H9 (cell line): ENCODE data around the gene RPS27L. TPM values are rescaled to one million over a fixed set of nuclear protein-coding genes. Genes with fewer than 3 reads are reported as not detected.

ENCODE experiments used
- DNase-seq: peaks from one replicate; pipeline ENCODE4 v3.0.0-alpha.2; 2017
- H2AFZ ChIP-seq: one replicate; pipeline ENCODE4 v1.6.1; 2013; ENCODE audit warnings: mild to moderate bottlenecking, low read length, control low read depth, moderate library complexity
- H2AK5ac ChIP-seq: 2 replicates; pipeline ENCODE4 v1.6.1; 2013; ENCODE audit warnings: low read length, control low read depth, mixed read lengths; ENCODE audit not compliant: insufficient read length
- H2BK120ac ChIP-seq: one replicate; pipeline ENCODE4 v1.6.1; 2013; ENCODE audit warnings: low read depth, mild to moderate bottlenecking, low read length, control low read depth, inconsistent platforms; ENCODE audit not compliant: poor library complexity, severe bottlenecking
- H2BK12ac ChIP-seq: 2 replicates; pipeline ENCODE4 v1.6.1; 2013; ENCODE audit warnings: low read length, control low read depth, mixed read lengths, low read depth; ENCODE audit not compliant: insufficient read length
- H2BK15ac ChIP-seq: 2 replicates; pipeline ENCODE4 v1.6.1; 2013; ENCODE audit warnings: low read depth, low read length, control low read depth
- H2BK20ac ChIP-seq: one replicate; pipeline ENCODE4 v1.6.1; 2013; ENCODE audit warnings: low read depth, mild to moderate bottlenecking, low read length, control low read depth, inconsistent platforms; ENCODE audit not compliant: poor library complexity, severe bottlenecking
- H2BK5ac ChIP-seq: 2 replicates; pipeline ENCODE4 v1.6.1; 2013; ENCODE audit warnings: low read length, control low read depth, mixed read lengths; ENCODE audit not compliant: insufficient read length
- H3K14ac ChIP-seq: 2 replicates; pipeline ENCODE4 v1.6.1; 2013; ENCODE audit warnings: low read length, control low read depth; ENCODE audit not compliant: insufficient read depth
- H3K18ac ChIP-seq: 2 replicates; pipeline ENCODE4 v1.6.1; 2013; ENCODE audit warnings: low read depth, mild to moderate bottlenecking, mixed read lengths, low read length, control low read depth; ENCODE audit not compliant: insufficient read length
- H3K23ac ChIP-seq: 2 replicates; pipeline ENCODE4 v1.6.1; 2013; ENCODE audit warnings: low read length, control low read depth, mixed read lengths, low read depth; ENCODE audit not compliant: insufficient read length
- H3K23me2 ChIP-seq: 2 replicates; pipeline ENCODE4 v1.6.1; 2013; ENCODE audit warnings: low read depth, mild to moderate bottlenecking, mixed read lengths, low read length, control low read depth; ENCODE audit not compliant: insufficient read length, poor library complexity, severe bottlenecking
- H3K27ac ChIP-seq: 2 replicates; pipeline ENCODE4 v1.5.1; 2013; ENCODE audit warnings: low read length, control low read depth, mixed read lengths, low read depth; ENCODE audit not compliant: insufficient read length
- H3K27me3 ChIP-seq: 2 replicates; pipeline ENCODE4 v1.6.1; 2013; ENCODE audit warnings: low read length, control low read depth, inconsistent platforms; ENCODE audit not compliant: insufficient read depth
- H3K4ac ChIP-seq: 2 replicates; pipeline ENCODE4 v1.6.1; 2013; ENCODE audit warnings: low read depth, mild to moderate bottlenecking, control low read depth, inconsistent platforms, low read length, moderate library complexity
- H3K4me1 ChIP-seq: 2 replicates; pipeline ENCODE4 v1.6.1; 2013; ENCODE audit warnings: low read length, control low read depth, inconsistent platforms; ENCODE audit not compliant: insufficient read depth
- H3K4me2 ChIP-seq: 2 replicates; pipeline ENCODE4 v1.6.1; 2013; ENCODE audit warnings: low read length, control low read depth, mixed read lengths; ENCODE audit not compliant: insufficient read length, insufficient read depth
- H3K56ac ChIP-seq: 2 replicates; pipeline ENCODE4 v1.6.1; 2013; ENCODE audit warnings: low read depth, mild to moderate bottlenecking, mixed read lengths, low read length, control low read depth; ENCODE audit not compliant: insufficient read length
- H3K79me1 ChIP-seq: 2 replicates; pipeline ENCODE4 v1.6.1; 2013; ENCODE audit warnings: low read depth, mild to moderate bottlenecking, moderate library complexity, low read length, control low read depth, inconsistent platforms; ENCODE audit not compliant: insufficient read depth, poor library complexity, severe bottlenecking
- H3K79me2 ChIP-seq: 2 replicates; pipeline ENCODE4 v1.6.1; 2013; ENCODE audit warnings: low read length, control low read depth, inconsistent platforms; ENCODE audit not compliant: insufficient read depth
- H3K9ac ChIP-seq: 2 replicates; pipeline ENCODE4 v1.6.1; 2013; ENCODE audit warnings: low read length, control low read depth, mixed read lengths; ENCODE audit not compliant: insufficient read length; ENCODE audit errors: extremely low read depth
- H3K9me3 ChIP-seq: one replicate; pipeline ENCODE4 v1.6.1; 2013; ENCODE audit warnings: low read depth, low read length, inconsistent platforms; ENCODE audit not compliant: control insufficient read depth
- H3T11ph ChIP-seq: one replicate; pipeline ENCODE4 v1.6.1; 2013; ENCODE audit warnings: mild to moderate bottlenecking, low read length, control low read depth, inconsistent platforms
- H4K20me1 ChIP-seq: one replicate; pipeline ENCODE4 v1.6.1; 2013; ENCODE audit not compliant: control insufficient read depth, insufficient read length, insufficient read depth
- H4K5ac ChIP-seq: 2 replicates; pipeline ENCODE4 v1.6.1; 2013; ENCODE audit warnings: low read depth, mild to moderate bottlenecking, mixed read lengths, low read length, control low read depth; ENCODE audit not compliant: insufficient read length
- H4K8ac ChIP-seq: replicated peaks from 2 replicates; pipeline ENCODE4 v1.6.1; 2013; ENCODE audit warnings: low read length, control low read depth, mixed read lengths, low read depth; ENCODE audit not compliant: insufficient read length
- H4K91ac ChIP-seq: 2 replicates; pipeline ENCODE4 v1.6.1; 2013; ENCODE audit warnings: low read depth, mild to moderate bottlenecking, moderate library complexity, mixed read lengths, low read length, control low read depth; ENCODE audit not compliant: insufficient read length
- H3K27ac Mint-ChIP-seq, 3 experiments: 2 replicates in 2 of 3; 3 replicates in 1 of 3; pipeline ENCODE4 v1.8.0; 2020 to 2021; ENCODE audit warnings: mixed read lengths in 3 of 3, mild to moderate bottlenecking in 1 of 3, moderate library complexity in 1 of 3
- H3K27me3 Mint-ChIP-seq: 2 replicates; pipeline ENCODE4 v1.8.0; 2021; ENCODE audit warnings: low read depth, mild to moderate bottlenecking, moderate library complexity, mixed read lengths
- H3K36me3 Mint-ChIP-seq, 3 experiments: 2 replicates in 2 of 3; 3 replicates in 1 of 3; pipeline ENCODE4 v1.8.0; 2020 to 2021; ENCODE audit warnings: low read depth in 3 of 3, mixed read lengths in 3 of 3; ENCODE audit not compliant: insufficient read depth in 1 of 3
- H3K4me1 Mint-ChIP-seq, 2 experiments: 2 replicates each; pipeline ENCODE4 v1.8.0; 2020; ENCODE audit warnings: mixed read lengths in 2 of 2
- H3K4me3 Mint-ChIP-seq, 2 experiments: 2 replicates in 1 of 2; 3 replicates in 1 of 2; pipeline ENCODE4 v1.8.0; 2020 to 2021; ENCODE audit warnings: mild to moderate bottlenecking in 2 of 2, mixed read lengths in 2 of 2, moderate library complexity in 1 of 2
- H3K9me3 Mint-ChIP-seq, 2 experiments: 2 replicates in 1 of 2; 3 replicates in 1 of 2; pipeline ENCODE4 v1.8.0; 2020; ENCODE audit warnings: mild to moderate bottlenecking in 2 of 2, mixed read lengths in 2 of 2, moderate library complexity in 1 of 2
- WGBS: extraction: QIAGEN DNeasy Blood & Tissue Kit; methylation state at CpG from one replicate; pipeline ENCODE4 v1.1.7; 2013; ENCODE audit warnings: missing lambda C conversion rate, low lambda C conversion rate, mixed read lengths; ENCODE audit not compliant: insufficient read length; ENCODE audit errors: extremely low coverage; 5-methylcytosine and 5-hydroxymethylcytosine counted together
- total RNA-seq: library from RNA; stranded (reverse); gene quantifications from 2 replicates; pipeline ENCODE4 v1.2.1, GENCODE V29; 2021
- TF ChIP-seq, protein P1 (sequence below): fragments of 200-600 bp; sonication (generic); conservative IDR thresholded peaks from 3 replicates; pipeline ENCODE4 v1.8.0; 2021; ENCODE audit warnings: antibody characterized with exemption, mild to moderate bottlenecking

RPS27L gene
- total RNA-seq, 1 experiment from 2014 or later, result 180 TPM

DNA sequence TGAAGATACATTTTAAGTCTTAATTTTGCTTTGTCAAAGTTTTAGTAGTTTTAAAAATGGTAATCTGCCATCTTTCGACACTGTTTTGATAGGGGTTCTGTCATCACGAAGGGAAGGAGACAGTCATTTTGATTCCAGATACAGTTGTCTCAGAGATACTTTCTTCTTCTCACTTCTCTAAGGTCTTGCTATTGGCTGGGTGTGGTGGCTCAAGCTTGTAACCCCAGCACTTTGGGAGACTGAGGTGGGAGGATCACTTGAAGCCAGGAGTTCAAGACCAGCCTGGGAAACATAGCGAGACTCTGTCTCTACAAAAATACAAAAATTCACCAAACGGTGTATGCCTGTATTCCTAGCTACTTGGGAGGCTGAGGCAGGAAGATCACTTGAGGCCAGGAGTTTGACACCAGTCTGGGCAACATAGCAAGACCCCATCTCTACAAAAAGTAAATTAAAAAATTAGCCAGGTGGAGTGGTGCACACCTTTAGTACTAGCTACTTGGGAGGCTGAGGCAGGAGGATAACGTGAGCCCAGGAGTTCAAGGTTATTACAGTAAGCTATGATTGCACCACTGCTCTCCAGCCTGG, 35.4 kb upstream of the RPS27L start:
- peaks cover 11% of the 10 kb centered on the region; the same call in 1 of the 2 replicates for H3K79me2 ChIP-seq

More for the DNA sequence above, 35.4 kb upstream of the RPS27L start:
- Histone ChIP-seq H2BK120ac (no peak overlapping the region), H2AFZ (no peak overlapping the region), H3K56ac (no peak overlapping the region), H2BK5ac (no peak overlapping the region), H4K5ac (no peak overlapping the region), H2BK20ac (no peak overlapping the region), H3K27me3 (no peaks in the 10 kb centered on the region), H3K79me1 (no peaks in the 10 kb centered on the region), H2AK5ac (no peak overlapping the region), H3K9me3 (no peaks in the 10 kb centered on the region), H4K20me1 (no peaks in the 10 kb centered on the region), H3K4me2 (no peak overlapping the region), H3K18ac (no peak overlapping the region), H3K23ac (no peak overlapping the region), H3K9ac (no peak overlapping the region), H3T11ph (no peak overlapping the region), H3K27ac (no peak overlapping the region), H3K23me2 (peaks cover 7% of the 10 kb centered on the region), H2BK15ac (no peak overlapping the region), H4K91ac (no peak overlapping the region), H3K4me1 (peaks cover 10% of the 10 kb centered on the region; the same call in 1 of the 2 replicates), H4K8ac (no peak overlapping the region), H3K4ac (no peak overlapping the region), H3K14ac (no peak overlapping the region), H2BK12ac (no peak overlapping the region)
- no peaks in the 10 kb centered on the region for H3K27me3 Mint-ChIP-seq
- no peaks in the 10 kb centered on the region for H3K9me3 Mint-ChIP-seq
- H3K4me1 Mint-ChIP-seq, result peaks cover 62% of the 10 kb centered on the region in 2 experiments
- H3K27ac Mint-ChIP-seq, result no peak overlapping the region
- no peaks in the 10 kb centered on the region for H3K36me3 Mint-ChIP-seq
- no CpG with 5 or more reads among the region's 5 CpGs for WGBS
- H3K4me3 Mint-ChIP-seq, result no peak overlapping the region
- no peak for DNase-seq
- TF ChIP-seq, protein P1, sequence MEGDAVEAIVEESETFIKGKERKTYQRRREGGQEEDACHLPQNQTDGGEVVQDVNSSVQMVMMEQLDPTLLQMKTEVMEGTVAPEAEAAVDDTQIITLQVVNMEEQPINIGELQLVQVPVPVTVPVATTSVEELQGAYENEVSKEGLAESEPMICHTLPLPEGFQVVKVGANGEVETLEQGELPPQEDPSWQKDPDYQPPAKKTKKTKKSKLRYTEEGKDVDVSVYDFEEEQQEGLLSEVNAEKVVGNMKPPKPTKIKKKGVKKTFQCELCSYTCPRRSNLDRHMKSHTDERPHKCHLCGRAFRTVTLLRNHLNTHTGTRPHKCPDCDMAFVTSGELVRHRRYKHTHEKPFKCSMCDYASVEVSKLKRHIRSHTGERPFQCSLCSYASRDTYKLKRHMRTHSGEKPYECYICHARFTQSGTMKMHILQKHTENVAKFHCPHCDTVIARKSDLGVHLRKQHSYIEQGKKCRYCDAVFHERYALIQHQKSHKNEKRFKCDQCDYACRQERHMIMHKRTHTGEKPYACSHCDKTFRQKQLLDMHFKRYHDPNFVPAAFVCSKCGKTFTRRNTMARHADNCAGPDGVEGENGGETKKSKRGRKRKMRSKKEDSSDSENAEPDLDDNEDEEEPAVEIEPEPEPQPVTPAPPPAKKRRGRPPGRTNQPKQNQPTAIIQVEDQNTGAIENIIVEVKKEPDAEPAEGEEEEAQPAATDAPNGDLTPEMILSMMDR, result no peak
